Upper lobe of left lung (tissue), 4 donors: Measurements from ENCODE around the gene ANO2.

Experiments used
- EP300 ChIP-seq, 4 donors: sonication (generic); formaldehyde crosslinking; IDR thresholded peaks; one replicate each; pipeline ENCODE4 v1.5.1; 2017; ENCODE audit warnings: antibody characterized with exemption in 4 of 4, control low read depth in 2 of 4
- POLR2A ChIP-seq, 4 donors: fragments of 450-650 bp; IDR thresholded peaks; one replicate each; pipeline ENCODE4 v1.5.1; 2016 to 2017; ENCODE audit warnings: antibody characterized with exemption in 4 of 4, mild to moderate bottlenecking in 2 of 4
- POLR2AphosphoS5 ChIP-seq, 2 donors: sonication (generic); formaldehyde crosslinking; IDR thresholded peaks; one replicate each; pipeline ENCODE4 v1.5.1; 2017; ENCODE audit warnings: antibody characterized with exemption in 2 of 2
- TF ChIP-seq, protein P1 (sequence below), 6 experiments: fragments of 450-650 bp in 4 of 6; fragments of 200-600 bp in 2 of 6; sonication (generic) in 2 of 6; IDR thresholded peaks; one replicate each; pipeline ENCODE4 v1.5.1; 2016 to 2019; ENCODE audit warnings: antibody characterized with exemption in 6 of 6

DNA sequence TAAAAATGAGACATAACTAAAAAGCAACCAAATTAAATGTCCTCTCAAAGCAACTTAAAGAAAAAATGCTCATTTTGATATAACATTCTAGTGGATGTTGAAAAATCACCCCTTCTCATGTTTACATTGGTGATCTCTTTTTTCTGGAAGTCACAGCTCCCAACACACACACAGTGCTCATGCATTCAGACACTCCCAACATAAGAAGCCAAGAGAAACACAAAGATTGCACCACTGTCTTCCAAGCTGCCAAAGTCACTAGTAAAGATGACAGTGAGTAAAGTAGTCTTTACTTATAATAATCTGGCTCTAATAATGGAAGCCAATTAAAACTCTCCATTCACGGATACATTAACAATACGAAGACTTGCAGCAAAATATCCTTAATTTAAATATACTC lies 294.8 kb downstream of the ANO2 start:
- TF ChIP-seq POLR2A (IDR thresholded peaks at IDR 0.05) (no peak), POLR2AphosphoS5 (IDR thresholded peaks at IDR 0.05) (no peak), EP300 (IDR thresholded peaks at IDR 0.05) (no peak)
- TF ChIP-seq, protein P1, sequence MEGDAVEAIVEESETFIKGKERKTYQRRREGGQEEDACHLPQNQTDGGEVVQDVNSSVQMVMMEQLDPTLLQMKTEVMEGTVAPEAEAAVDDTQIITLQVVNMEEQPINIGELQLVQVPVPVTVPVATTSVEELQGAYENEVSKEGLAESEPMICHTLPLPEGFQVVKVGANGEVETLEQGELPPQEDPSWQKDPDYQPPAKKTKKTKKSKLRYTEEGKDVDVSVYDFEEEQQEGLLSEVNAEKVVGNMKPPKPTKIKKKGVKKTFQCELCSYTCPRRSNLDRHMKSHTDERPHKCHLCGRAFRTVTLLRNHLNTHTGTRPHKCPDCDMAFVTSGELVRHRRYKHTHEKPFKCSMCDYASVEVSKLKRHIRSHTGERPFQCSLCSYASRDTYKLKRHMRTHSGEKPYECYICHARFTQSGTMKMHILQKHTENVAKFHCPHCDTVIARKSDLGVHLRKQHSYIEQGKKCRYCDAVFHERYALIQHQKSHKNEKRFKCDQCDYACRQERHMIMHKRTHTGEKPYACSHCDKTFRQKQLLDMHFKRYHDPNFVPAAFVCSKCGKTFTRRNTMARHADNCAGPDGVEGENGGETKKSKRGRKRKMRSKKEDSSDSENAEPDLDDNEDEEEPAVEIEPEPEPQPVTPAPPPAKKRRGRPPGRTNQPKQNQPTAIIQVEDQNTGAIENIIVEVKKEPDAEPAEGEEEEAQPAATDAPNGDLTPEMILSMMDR (IDR thresholded peaks at IDR 0.05): no peak
